Right cardiac atrium (tissue), 5 donors: ENCODE measurements around the gene SLC6A5. TPM values are rescaled to one million over a fixed set of nuclear protein-coding genes. Genes with fewer than 3 reads are reported as not detected.

ENCODE experiments used
- ATAC-seq, 2 donors: fragments of 200-7000 bp; cut with Tn5 transposase; one replicate each; pipeline versions ENCODE4 v1.8.0 to v1.9.1; 2020; ENCODE audit warnings: moderate library complexity in 2 of 2, mild to moderate bottlenecking in 1 of 2
- DNase-seq, 3 donors: peaks; one replicate each; pipeline ENCODE4 v3.0.0-alpha.2; 2020
- H3K27ac ChIP-seq: one replicate; pipeline ENCODE4 v1.5.1; 2013; ENCODE audit warnings: mild to moderate bottlenecking, low read length, control low read depth, moderate library complexity
- H3K27me3 ChIP-seq: one replicate; pipeline ENCODE4 v1.6.1; 2013; ENCODE audit not compliant: control insufficient read depth, insufficient read depth
- H3K4me1 ChIP-seq: one replicate; pipeline ENCODE4 v1.6.1; 2013; ENCODE audit warnings: low read length; ENCODE audit not compliant: control insufficient read depth, insufficient read depth
- H3K4me3 ChIP-seq: one replicate; pipeline ENCODE4 v1.5.1; 2013; ENCODE audit warnings: low read length, control low read depth
- H3K9me3 ChIP-seq: one replicate; pipeline ENCODE4 v1.6.1; 2013; ENCODE audit warnings: low read length; ENCODE audit not compliant: control insufficient read depth
- WGBS: extraction: QIAGEN DNeasy Blood & Tissue Kit; methylation state at CpG from one replicate; pipeline ENCODE4 v1.1.7; 2013; 5-methylcytosine and 5-hydroxymethylcytosine counted together
- intact Hi-C, 4 donors: fragments of 100-400 bp; cut with DNase I; formaldehyde crosslinking; loops; one replicate each; pipeline versions ENCODE4 v1.11.0 to v1.14.0; 2022 to 2023
- polyA plus RNA-seq: library from polyadenylated mRNA; stranded (reverse); fragments of 200-250 nt; gene quantifications from one replicate; pipeline ENCODE4 v1.2.3, GENCODE V29; 2013
- total RNA-seq, 4 donors: library from RNA; stranded (reverse); fragmentation: NEBNext Ultra II Directional; extraction: Animal tissue kit (Norgen Biotek cat#: 25700); gene quantifications; one replicate each; pipeline ENCODE4 v1.2.1, GENCODE V29; 2021
- donor health status: healthy with polysubstance abuse.
- donor health status: DM: no; HTN: yes; CAD: no.
- donor health status: DM: no; HTN: no; CAD: no.
- donor health status: DM: no; HTN: yes; CAD: no; lungs with severe emphysema.
- donor health status: DM: yes; HTN: yes; CAD: no.

The SLC6A5 gene
- total and polyA plus RNA-seq, 5 donors: not detected

DNA sequence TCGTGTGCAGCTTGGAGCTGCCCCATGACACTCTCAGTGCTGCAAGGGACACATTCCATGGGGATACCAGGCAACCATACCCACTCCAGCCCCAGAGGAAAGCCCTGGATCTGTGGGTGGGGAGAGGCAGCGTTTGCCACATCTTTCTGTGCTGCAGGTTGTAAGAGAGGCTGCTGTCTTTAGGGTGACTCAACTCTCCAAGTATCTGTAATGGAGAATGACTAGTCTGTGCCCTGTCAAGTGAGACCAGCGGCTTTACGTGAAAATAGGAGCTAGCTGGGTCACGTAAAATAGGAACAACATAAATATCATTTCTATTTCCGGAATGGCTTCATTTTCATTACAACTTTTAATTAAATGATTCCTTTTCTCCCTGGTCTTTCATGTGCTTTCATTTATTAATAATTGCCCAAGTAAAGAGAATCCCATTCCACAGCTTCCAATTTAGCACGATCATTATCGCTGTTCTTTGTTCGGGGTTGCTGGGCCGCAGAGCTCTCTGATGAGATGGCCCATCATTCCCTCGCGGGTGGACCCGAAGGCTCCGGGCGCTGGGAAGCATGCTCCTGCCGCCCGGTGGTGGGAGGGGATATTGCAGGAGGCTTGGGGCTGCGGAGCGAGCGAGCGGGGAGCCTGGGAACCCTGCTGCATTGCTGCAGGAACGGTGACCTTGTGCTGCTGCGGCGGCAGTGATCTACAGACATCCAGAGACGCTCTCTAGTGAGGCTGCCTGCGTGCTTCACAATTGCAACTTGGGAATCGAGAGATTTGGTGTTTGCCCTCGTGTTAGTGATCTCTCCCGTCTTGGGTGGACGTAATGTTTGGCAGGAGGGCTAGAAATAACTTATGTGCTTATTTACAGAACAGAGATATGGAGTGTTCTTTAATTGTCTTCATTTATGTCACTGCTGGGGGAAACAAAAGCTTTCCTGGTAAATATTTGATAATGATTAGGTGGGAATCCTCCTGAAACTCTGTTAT lies 10.6 kb downstream of the SLC6A5 start:
- ATAC-seq (peak; percentile 88 to 95), DNase-seq (peak; percentile 73 to 90 (median 87))
- Histone ChIP-seq H3K4me3 (no peak overlapping the region), H3K9me3 (no peaks in the 10 kb centered on the region), H3K4me1 (no peaks in the 10 kb centered on the region), H3K27ac (no peak overlapping the region), H3K27me3 (peaks cover 3% of the 10 kb centered on the region)
- intact Hi-C loops: loop anchor here in 1 of 4 donors (5.0 kb wide), 1 partner anchor 213 kb away; no protein-coding TSS in a partner anchor
- WGBS: 10% methylated on average over 30 of the region's 30 CpGs

- no peak overlapping the region for H3K4me3 ChIP-seq
- peaks cover 3% of the 10 kb centered on the region for H3K27me3 ChIP-seq
- ATAC-seq (no peak), DNase-seq (no peak)
- 63% methylated on average over 3 of the region's 3 CpGs for WGBS
- H3K4me1 ChIP-seq: no peaks in the 10 kb centered on the region
- H3K27ac ChIP-seq: no peak overlapping the region
- no peaks in the 10 kb centered on the region for H3K9me3 ChIP-seq
- intact Hi-C loops: loop anchor here in 1 of 4 donors (5.0 kb wide), 1 partner anchor 214 kb away; no protein-coding TSS in a partner anchor
Observed at GRCh38 chr11:20610825-20611224, 11.4 kb downstream of the SLC6A5 start.

- ATAC-seq (no peak), DNase-seq (no peak)
- intact Hi-C loops: loop anchor here in 1 of 4 donors (5.0 kb wide), 1 partner anchor 214 kb away; no protein-coding TSS in a partner anchor
- no peak overlapping the region for H3K27ac ChIP-seq
- H3K9me3 ChIP-seq: no peaks in the 10 kb centered on the region
- no peaks in the 10 kb centered on the region for H3K4me1 ChIP-seq
- no peak overlapping the region for H3K4me3 ChIP-seq
- peaks cover 3% of the 10 kb centered on the region for H3K27me3 ChIP-seq
- 48% methylated on average over 2 of the region's 2 CpGs for WGBS
Observed at GRCh38 chr11:20611445-20611844, 12.0 kb downstream of the SLC6A5 start.

DNA sequence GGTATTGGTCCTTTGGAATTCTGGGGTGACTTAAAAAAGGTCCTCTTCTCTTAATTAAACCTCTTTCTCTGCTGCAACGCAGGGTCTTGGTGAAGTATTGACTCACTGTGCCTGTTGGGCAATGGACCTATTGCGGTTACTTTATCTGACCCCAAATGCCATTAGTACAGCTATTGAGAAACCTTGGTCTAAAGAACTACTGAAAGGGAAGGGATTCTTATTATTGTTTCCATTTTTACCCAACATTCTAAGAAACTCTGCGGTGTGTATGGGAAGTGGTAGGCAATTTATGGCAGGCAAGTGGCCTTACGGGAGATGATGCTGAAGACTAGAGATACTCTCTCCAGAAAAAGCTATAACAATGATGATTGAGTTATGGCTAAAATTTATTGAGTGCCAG lies 12.5 kb downstream of the SLC6A5 start:
- WGBS: 80% methylated on average over 4 of the region's 4 CpGs
- no peak overlapping the region for H3K4me3 ChIP-seq
- H3K27me3 ChIP-seq: peaks cover 3% of the 10 kb centered on the region
- DNase-seq: no peak
- intact Hi-C loops: loop anchor here in 1 of 4 donors (5.0 kb wide), 1 partner anchor 215 kb away; no protein-coding TSS in a partner anchor
- peaks cover 1% of the 10 kb centered on the region for H3K4me1 ChIP-seq
- H3K9me3 ChIP-seq: no peaks in the 10 kb centered on the region
- ATAC-seq: no peak
- no peak overlapping the region for H3K27ac ChIP-seq

DNA sequence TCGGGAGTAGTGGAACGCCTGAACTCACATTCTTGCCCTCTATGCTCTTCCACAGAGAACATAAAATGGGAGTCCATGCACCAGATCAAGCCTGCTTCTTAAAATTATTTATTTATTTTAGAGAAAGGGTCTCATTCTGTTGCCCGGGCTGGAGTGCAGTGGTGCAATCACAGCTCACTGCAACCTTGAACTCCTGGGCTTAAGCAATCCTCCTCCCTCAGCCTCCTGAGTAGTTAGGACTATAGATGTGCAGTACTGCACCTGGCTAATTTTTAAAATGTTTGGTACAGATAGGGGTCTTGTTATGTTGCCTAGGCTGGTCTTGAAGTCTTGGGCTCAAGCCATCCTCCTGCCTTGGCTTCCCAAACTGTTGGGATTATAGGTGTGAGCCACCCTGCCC lies 13.0 kb downstream of the SLC6A5 start:
- Histone ChIP-seq H3K9me3 (no peaks in the 10 kb centered on the region), H3K27ac (no peak overlapping the region), H3K4me3 (no peak overlapping the region), H3K4me1 (peaks cover 4% of the 10 kb centered on the region), H3K27me3 (peaks cover 3% of the 10 kb centered on the region)
- intact Hi-C loops: loop anchor here in 1 of 4 donors (5.0 kb wide), 1 partner anchor 215 kb away; no protein-coding TSS in a partner anchor
- 58% methylated on average over 3 of the region's 3 CpGs for WGBS
- no peak for ATAC-seq
- no peak for DNase-seq

DNA sequence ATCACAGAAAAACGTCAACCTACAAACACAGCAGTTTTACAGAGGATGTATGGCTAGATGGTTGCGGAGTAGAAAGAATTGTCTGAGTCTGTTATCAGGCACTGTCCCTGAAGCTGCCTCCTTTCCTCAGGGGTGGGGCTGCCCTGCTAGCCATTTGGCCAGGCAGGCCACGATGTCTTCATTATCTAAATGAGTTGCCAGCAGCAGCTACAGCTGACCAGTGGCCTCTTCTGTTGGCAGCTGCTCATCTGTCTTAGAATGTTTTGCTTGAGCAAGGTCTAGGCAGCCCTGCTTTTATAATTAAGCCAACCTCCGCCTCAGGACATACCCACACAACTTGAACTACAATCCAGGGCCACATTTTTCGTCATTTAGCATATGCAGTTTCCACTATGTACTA lies 17.5 kb downstream of the SLC6A5 start:
- peak in 1 of 2 donors; percentile 29 for ATAC-seq
- WGBS: 45% methylated on average over 5 of the region's 5 CpGs

DNA sequence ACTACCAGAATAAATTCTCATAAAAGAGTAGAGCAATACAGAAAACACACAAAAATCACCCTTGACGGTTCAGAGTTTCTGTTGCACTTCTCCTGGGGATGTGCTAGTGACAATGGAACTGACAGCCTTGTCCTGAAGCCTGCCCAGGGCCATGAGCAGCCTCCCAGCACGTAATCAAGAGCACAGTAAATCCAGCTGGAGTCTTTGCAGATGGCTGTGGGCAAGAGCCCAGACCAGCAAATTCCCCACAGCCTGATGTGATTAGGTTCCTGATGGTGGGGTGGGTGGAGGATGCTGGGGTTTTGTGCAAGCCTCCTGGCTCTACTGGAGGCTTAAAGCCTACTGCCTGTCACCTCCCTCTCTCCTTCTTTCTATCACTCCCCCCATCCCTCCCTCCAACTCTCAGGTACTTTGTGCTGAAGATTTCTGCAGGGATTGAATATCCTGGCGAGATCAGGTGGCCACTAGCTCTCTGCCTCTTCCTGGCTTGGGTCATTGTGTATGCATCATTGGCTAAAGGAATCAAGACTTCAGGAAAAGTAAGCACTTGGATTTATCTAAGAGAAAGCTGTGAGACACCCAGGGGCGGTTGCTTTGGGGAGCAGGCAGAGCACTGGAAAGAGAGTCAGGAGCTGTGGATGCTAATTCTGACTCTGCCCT lies 18.1 kb downstream of the SLC6A5 start:
- Histone ChIP-seq H3K27ac (no peak overlapping the region), H3K4me3 (no peak overlapping the region), H3K4me1 (peaks cover 7% of the 10 kb centered on the region), H3K9me3 (no peaks in the 10 kb centered on the region), H3K27me3 (no peaks in the 10 kb centered on the region)
- intact Hi-C loops: no loop called here
- ATAC-seq: peak in 1 of 2 donors; percentile 52
- 33% methylated on average over 4 of the region's 4 CpGs for WGBS
- DNase-seq: peak in 1 of 3 donors; percentile 61

More for the DNA sequence above, 17.5 kb downstream of the SLC6A5 start:
- no peak overlapping the region for H3K27ac ChIP-seq
- no peak overlapping the region for H3K4me3 ChIP-seq
- H3K4me1 ChIP-seq: peaks cover 7% of the 10 kb centered on the region
- no peaks in the 10 kb centered on the region for H3K27me3 ChIP-seq
- intact Hi-C loops: no loop called here
- DNase-seq: no peak
- H3K9me3 ChIP-seq: no peaks in the 10 kb centered on the region

GRCh38 chr11:20618083-20618482 lies 18.7 kb downstream of the SLC6A5 start:
- Histone ChIP-seq H3K4me3 (no peak overlapping the region), H3K27me3 (no peaks in the 10 kb centered on the region), H3K4me1 (peaks cover 7% of the 10 kb centered on the region), H3K27ac (no peak overlapping the region), H3K9me3 (no peaks in the 10 kb centered on the region)
- intact Hi-C loops: no loop called here
- WGBS: 7% methylated on average over 1 of the region's 1 CpG
- ATAC-seq: peak in 1 of 2 donors; percentile 34
- DNase-seq: no peak

DNA sequence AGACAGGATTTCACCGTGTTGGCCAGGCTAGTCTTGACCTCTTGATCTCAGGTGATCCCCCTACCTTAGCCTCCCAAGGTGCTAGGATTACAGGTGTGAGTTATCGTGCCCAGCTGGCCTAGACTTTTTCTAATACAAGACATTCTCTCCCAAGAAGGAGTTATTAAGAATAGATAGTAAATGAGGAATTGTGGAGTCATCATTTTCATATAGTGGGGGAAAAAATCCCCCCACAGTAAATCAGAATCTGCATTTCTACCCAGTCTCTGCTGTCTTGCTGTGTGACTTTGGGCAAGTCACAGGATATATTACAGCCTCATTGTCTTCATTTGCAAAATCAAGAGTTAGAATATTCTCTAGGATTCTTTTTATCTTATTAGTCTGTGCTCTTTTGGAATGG lies 21.6 kb downstream of the SLC6A5 start:
- Histone ChIP-seq H3K27me3 (no peaks in the 10 kb centered on the region), H3K4me3 (no peak overlapping the region), H3K27ac (no peak overlapping the region), H3K9me3 (no peaks in the 10 kb centered on the region), H3K4me1 (peaks cover 7% of the 10 kb centered on the region)
- ATAC-seq: no peak
- 70% methylated on average over 2 of the region's 2 CpGs for whole genome bisulfite sequencing
- intact Hi-C loops: no loop called here
- no peak for DNase-seq

DNA sequence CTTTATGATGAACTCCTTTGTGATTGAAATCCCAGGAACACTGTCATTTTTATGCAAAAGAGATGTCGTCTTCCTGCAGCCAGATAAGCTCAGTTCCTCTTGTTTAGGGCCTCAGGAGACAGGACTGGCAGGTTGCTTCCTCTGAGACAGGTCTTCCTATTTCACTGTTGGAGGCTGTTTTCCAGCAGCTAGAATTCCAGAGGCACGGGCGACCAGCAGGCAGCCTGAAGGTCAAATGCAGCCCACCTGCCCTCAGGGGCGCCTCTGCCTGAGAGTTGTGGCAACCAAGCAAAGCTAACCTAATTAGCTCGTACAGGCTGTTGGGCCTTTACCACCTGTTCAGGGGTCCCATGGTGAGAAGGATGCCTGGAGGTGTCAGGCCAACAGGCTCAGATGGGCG lies 22.3 kb downstream of the SLC6A5 start:
- no peak overlapping the region for H3K27ac ChIP-seq
- no peak overlapping the region for H3K4me3 ChIP-seq
- intact Hi-C loops: no loop called here
- no peak for DNase-seq
- WGBS: 37% methylated on average over 6 of the region's 6 CpGs
- H3K9me3 ChIP-seq: no peaks in the 10 kb centered on the region
- ATAC-seq: no peak
- peaks cover 10% of the 10 kb centered on the region for H3K4me1 ChIP-seq
- H3K27me3 ChIP-seq: no peaks in the 10 kb centered on the region

- ATAC-seq (peak in 1 of 2 donors; percentile 19), DNase-seq (no peak)
- H3K27me3 ChIP-seq: no peaks in the 10 kb centered on the region
- H3K27ac ChIP-seq: peak overlapping the region; percentile 66
- H3K4me1 ChIP-seq: peaks cover 3% of the 10 kb centered on the region
- intact Hi-C loops: no loop called here
- H3K9me3 ChIP-seq: no peaks in the 10 kb centered on the region
- 28% methylated on average over 4 of the region's 4 CpGs for WGBS
- H3K4me3 ChIP-seq: no peak overlapping the region
Observed at GRCh38 chr11:20623252-20623651, 23.8 kb downstream of the SLC6A5 start.
